Epidermal melanocyte (primary cell): ENCODE data around the gene IFNA5.

Experiments used
- DNase-seq: peaks from one replicate; pipeline ENCODE4 v3.0.0; 2011; ENCODE audit warnings: low spot score; ENCODE audit not compliant: insufficient read length

IFNA5 gene

DNA sequence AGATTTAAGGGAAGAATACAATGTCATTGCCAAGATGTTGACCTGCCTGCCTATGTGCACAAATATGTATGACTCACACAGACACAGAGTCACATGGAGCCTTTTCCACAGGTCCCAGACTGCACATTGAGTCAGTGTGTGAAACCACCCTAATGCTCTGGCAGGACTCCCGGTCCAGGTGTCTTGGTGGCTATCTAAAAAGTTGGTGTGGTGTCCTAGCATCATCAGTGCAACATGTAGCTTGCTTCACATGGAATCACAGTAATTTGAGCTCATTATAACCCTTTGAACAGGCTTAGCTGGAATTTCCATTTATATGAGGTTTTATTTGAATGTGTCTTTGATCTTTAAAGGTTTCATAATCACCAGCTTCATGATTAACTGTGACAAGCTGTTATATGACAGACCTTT is 10.7 kb downstream of the IFNA5 start:
- DNase-seq, result no peak

DNA sequence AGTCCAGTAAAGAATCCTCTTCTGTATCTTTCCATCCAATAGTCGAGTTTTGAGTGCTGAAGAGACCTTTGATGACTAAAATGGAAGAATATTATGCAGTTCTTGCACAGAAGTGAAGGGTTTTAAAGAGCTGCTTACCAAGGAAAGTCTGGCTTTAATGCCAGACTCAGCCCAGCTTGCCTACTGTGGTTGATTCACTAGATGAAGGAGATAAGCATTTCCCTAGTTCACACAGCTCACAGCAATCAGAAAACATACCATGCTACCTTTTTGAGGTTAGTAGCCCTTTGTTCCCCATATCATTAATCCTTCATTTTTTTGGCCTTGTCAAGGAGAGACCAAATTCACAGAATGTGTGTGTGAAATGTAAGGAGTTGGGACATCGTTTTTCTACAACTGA is 15.3 kb downstream of the IFNA5 start:
- no peak for DNase-seq

DNA sequence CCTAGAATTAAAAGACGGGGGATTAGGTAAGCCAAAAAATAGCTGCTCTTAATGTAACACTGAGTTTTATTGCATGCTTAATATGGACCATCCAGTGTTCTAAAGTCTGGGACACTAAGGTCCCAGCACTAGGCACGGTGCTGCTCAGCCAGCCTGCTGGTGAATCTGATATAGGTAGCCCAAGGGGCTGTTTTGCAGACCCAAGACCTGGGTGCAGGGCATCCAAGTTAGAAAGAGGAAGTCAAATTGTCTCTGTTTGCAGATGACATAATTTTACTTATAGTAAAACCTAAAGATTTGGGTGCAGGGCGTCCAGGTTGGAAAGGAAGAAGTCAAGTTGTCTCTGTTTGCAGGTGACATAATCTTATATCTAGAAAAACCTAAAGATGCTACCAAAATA is 17.8 kb downstream of the IFNA5 start:
- DNase-seq, result no peak

DNA sequence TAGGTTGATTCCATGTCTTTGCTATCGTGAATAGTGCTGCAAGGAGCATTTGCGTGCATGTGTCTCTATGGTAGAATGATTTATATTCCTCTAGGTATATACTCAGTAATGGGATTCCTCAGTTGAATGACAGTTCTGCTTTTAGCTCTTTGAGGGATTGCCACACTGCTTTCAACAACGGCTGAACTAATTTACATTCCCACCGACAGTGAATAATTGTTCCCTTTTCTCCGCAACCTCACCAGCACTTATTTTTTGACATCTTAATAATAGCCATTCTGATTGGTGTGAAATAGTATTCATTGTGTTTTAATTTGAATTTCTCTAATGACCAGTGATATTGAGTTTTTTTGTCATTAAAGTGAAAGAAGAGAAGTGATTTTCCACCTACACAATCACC is 18.5 kb downstream of the IFNA5 start:
- DNase-seq, result no peak

DNA sequence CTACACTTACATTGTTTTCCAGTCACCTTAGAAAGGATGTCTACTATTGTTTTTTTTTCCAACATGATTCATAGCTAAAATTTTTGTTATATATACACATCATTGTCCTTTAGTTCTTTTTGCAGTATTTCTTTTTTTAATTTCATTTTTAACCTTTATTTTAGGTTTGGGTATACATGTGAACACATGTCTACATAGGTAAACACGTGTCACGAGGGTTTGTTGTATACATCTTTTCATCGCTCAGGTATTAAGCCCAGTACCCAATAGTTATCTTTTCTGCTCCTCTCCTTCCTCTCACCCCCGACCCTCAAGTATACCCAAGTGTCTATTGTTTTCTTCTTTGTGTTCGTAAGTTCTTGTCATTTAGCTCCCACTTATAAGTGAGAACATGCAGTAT is 19.0 kb downstream of the IFNA5 start:
- DNase-seq, result no peak

DNA sequence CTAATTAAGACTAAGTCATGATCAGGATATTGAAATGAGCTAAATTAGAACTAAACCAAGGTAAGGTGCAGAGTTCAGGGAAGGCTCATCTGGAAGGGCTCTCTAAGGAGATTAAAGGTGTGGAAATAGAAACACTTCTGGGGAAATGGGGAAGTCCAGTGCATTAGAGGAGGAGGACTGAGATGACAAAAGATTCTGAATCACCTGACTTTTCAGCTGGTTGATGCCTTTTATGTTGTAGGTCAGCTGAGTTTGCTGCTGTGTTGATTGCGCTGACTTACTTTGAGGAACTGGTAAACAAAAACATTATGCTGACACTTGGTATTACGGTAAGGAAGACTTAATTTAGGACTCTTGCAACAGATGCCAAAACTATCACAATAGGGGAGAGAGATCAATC is 23.8 kb downstream of the IFNA5 start:
- DNase-seq, result no peak

DNA sequence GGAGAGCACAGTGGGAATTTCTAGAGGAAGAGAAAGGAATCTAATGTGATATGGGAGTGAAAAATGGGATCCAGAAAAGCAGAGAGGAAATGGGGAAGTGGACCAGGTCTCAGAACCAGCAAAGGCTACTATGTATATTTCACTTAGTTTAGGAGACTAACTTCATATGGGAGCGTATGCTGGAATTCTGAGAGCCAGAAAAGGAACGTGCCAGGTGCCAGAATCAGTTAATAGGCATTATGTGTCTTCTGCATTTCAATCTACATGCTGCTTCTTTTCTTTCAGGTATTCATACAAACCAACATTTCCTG is 36.8 kb downstream of the IFNA5 start:
- DNase-seq, result no peak

DNA sequence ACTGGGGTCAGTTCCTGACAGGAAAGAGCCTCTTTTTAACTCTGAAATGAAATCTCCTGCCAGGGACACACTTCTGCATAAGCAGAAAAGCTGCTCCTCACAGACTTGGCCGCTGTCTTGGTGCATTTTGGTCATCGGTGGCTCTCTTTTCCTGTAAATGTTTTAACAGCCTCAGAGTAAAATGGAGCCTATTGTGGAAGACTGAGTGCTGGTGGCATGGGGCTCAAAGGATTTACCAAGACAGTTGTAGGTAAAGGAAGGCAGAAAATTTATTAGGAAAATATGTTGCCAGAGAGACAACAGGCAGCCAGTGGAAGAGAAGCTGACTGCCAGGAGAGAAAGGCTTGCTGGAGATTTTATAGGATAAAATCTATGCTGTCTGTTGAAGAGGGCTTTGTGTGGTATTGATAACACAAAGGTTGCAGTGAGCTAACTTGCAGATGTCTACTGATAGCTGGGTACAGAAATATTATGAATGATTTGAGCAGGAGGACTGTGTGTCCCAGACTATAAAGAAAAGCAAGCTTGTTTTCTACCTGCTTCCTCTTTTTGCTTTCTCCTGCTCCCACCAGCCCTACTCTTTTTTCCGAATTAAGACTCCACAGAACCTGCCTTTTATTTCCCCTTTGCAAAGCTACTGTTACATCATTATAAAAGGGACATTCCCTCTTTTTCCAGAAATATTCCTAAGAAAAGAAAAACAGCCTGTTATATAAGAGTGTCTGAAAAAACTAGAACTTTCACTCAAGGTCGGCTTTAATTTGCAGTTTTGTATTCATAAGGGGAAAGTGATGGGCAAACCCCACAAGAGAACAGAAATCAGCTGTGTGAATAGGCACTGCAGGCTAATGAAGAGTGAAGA is 37.4 kb downstream of the IFNA5 start:
- DNase-seq, result no peak

DNA sequence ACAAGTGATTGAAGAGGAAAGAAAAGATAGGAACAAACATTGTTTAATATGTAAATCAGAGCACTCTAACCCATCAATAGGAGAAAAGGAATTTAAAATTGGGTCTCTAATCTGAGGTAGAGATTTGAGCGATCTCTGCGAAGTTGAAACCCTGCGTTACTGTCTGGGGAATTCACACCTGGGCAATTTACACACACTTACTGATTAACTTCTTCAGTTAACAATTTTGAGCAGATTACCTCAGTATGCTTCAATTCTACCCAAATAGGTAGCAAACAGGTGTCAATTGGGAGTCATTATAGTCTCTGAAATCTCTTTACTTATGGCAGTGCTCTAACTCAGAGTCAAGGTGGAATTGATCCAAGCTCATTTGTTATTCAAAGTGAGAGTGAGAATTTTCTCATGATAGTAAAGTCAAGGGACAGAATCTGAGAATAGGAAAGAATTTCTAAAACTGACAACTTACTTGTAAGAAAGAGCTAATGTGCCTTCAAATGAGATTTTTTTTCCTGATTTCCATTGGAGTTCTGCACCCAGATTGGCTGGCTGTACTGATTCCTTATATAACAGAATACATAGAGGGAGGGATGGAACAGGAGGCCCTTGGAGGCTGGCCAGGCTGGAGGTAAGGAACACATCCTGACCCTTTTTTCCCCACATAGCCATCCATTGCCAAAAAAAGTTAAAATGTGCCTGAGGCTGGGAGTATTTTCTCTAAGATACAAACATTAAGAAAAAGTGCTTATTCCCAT is 38.2 kb downstream of the IFNA5 start:
- no peak for DNase-seq

DNA sequence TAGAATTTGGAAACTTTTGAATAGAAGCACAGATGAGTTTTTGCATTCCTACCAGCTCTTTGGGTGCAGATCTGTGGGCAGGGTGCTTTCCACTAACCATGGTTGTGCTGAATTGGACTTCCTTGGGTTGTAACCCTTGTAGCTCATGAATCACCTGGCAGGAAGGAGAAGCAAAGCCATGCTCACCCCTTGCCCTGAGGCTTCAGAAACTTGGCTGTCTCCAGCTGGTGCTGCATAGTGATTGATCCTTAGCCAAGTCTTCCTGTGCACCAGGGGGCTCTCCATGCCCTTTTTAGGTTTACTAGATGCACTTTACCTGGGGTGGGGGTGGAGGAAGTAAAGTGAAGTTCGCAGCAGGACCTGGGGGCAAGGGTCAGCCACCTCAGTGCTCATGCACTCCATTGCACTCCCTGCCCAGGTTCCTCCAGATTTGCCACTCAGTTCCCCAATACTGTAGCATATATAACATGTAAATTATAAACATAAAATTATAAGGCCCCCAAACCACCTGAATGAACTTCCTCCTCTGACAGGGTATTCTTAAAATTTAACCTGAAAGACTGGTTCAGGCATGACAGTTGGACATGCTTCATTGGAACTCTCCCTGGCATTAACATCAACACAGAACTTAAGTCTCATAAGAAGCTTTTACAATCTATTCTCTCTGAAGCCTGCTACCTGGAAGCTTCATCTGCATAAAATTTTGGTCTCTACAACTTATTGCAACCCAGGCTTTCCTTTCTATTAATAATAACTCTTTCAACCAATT is 39.5 kb downstream of the IFNA5 start:
- DNase-seq, result no peak

DNA sequence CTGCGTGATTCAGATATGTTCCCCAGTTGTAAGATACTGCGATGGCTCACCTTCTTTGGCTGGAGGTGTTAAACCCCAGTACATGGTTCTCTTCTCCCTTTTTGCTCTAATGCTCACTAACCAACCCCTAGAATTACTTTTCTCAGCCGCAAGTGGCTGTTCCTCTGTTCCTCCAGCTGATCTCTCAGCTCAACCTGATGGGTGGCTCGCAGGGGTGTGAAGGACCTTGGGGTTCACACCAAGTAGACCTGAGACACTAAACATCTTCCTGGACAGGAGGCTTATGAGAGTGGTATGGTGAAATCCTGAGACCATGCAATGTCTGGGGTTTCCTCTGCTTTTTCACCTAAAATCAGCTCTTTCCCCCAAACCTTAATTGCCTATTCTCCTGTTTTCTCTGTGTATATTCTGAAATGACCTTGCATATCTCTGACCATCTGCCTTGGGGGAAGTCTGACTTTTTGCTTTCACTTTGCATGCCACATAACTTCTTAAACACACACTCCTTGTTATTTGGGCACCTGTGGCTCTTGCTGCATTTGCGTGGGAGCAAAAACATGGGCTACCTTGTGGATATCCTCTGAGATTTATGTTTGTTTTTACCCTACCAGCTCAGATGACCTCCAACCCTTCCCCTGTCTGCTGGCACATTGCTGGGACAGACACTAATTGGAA is 49.4 kb downstream of the IFNA5 start:
- DNase-seq, result no peak
